Measurements from ENCODE around the gene TGM3. TPM values are rescaled to one million over a fixed set of nuclear protein-coding genes. Genes with fewer than 3 reads are reported as not detected.

The TGM3 gene
- total RNA-seq, 1 donor from 2014 or later = not detected

DNA sequence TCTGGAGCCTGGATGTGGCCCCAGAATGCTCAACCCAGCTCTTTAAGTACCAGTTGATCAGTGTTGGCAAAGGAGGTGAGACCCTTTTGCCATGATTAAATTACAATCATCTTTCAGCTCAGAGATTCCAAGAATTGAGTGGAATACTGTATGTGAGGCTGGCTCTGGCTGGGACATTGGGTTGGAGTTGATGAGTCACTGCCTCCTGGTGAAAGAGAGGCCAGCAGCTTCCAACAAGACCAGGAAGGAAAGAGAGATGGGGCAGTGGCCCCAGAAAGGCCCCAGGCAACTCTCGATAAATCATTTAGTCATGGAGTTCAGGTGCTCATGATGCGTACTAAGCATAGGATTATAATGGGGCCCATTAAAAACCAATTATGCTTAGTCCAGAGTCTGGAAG, 87.0 kb downstream of the TGM3 start:
- no peak for DNase-seq

GRCh38 chr20:2385026-2385425, 89.2 kb downstream of the TGM3 start:
- no peak for DNase-seq

DNA sequence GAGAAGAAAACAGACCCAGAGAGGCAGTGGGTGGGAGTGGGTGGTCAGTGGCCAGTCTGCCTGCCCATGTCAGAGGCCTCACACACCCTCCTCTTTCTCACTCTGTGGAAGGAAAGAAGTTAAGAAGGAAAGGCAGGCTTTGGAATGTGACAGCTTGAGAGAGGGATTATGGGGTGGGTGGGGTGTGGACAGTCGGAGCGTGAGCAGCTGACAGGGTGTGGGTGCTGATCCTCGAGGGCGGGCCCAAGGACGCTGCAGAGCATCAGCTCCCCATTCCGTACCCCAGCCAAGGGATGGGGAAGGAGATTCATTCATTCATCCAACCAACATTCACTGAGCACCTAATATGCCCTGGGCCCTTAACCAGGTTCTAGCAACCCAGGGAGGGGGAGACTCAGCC, 89.7 kb downstream of the TGM3 start:
- no peak for DNase-seq

DNA sequence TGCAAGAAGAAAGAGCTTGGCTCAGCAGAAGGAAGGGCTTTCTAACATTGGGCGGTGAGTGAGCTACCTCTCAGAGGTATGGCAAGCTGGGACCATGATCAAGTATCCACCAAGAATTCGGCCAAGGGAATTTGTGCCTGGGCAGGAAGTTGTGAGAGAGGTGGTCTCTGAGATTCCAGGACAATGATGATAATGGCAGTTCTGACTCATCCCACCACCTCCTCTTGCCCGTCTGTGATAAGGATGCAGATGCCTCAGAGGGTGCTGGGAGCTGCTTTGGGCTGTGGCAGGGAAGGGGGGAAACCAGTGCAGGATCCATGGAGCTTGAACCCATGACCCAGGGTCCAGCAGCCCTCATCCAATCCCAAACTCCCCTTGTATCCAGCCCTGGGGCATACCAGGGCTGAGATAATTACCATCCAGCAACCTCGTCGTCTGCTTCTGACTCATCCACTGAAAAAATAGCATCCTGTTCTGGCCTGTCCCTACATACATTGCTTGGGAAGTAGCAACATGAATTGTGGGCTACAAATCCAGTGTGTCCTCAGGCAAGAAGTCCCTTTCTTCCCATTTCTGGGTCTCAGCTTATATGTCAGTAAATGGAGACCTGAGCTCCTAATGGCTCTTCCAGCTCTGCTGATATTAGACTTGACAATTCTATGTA, 90.8 kb downstream of the TGM3 start:
- peak; percentile 24 for DNase-seq

DNA sequence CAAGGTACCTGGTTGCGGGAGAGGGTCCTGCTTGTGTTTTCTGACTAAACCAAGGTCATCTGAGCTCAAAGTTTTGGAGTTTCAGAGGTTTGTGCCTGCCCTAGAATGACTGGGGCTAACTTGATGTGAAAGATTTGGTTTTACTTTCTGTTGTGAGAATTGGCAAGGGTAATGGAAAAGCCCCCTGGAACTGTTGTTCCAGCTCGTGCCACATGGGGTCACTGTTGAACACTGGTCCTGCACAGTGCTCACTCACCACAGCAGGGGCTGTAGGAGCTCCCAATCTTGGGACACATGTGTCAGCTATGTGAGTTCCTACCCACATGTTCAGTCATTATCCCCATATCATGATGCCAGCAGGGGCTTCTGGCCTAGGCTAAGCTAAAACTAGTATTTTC, 91.4 kb downstream of the TGM3 start:
- DNase-seq = peak; percentile 33

- DNase-seq = no peak
Observed at GRCh38 chr20:2387580-2387979, 91.8 kb downstream of the TGM3 start.

Other genes starting within 250 kb of the TGM3 start
- gene STK35, start 194.2 kb upstream of the TGM3 start, total RNA-seq = 27.2 and 30.8 TPM in 2 replicates
- gene TGM6, start 84.9 kb downstream of the TGM3 start, total RNA-seq = not detected in 2 replicates
- gene SNRPB, start 174.8 kb downstream of the TGM3 start, total RNA-seq = 260 and 270 TPM in 2 replicates
- 9.2 and 9.5 TPM in 2 replicates for gene ZNF343, start 212.9 kb downstream of the TGM3 start, total RNA-seq
- not detected in 2 replicates for gene TMC2, start 240.6 kb downstream of the TGM3 start, total RNA-seq